ENCODE results near the gene VTI1A.

GRCh38 chr10:112823604-112824003 lies 376.6 kb downstream of the VTI1A start:
- no peak for TF ChIP-seq POLR2A (IDR thresholded peaks at IDR 0.05; ENCODE audit: low read depth, low read length)
- no peak for TF ChIP-seq POLR2AphosphoS5 (IDR thresholded peaks at IDR 0.05; ENCODE audit: low read depth, low read length)

Data from GM12892 (cell line).